WTC11 (cell line): Measurements from ENCODE around the gene EHBP1L1.

ENCODE experiments used
- NR1H2 ChIP-seq: sonication (generic); formaldehyde crosslinking; IDR thresholded peaks from 2 replicates; pipeline ENCODE4 v1.9.0; 2021; ENCODE audit warnings: mild to moderate bottlenecking, moderate library complexity, missing genetic modification reagents
- NR3C1 ChIP-seq: sonication (generic); formaldehyde crosslinking; conservative IDR thresholded peaks from 2 replicates; pipeline ENCODE4 v1.8.1; 2023; ENCODE audit warnings: low read depth, mild to moderate bottlenecking, missing genetic modification reagents
- ZNF121 ChIP-seq: sonication (generic); formaldehyde crosslinking; IDR thresholded peaks from 2 replicates; pipeline ENCODE4 v1.8.0; 2023; ENCODE audit warnings: missing genetic modification reagents
- ZNF423 ChIP-seq: fragments of 250-450 bp; sonication (Bioruptor Pico); IDR thresholded peaks from 2 replicates; pipeline ENCODE4 v2.1.2; 2022; ENCODE audit warnings: mild to moderate bottlenecking, moderate library complexity
- TF ChIP-seq, protein P1 (sequence below): fragments of 200-600 bp; IDR thresholded peaks from 2 replicates; pipeline ENCODE4 v1.8.0; 2022; ENCODE audit warnings: antibody characterized with exemption
- TF ChIP-seq, protein P2 (sequence below): sonication (generic); formaldehyde crosslinking; IDR thresholded peaks from 2 replicates; pipeline ENCODE4 v1.8.0; 2022; ENCODE audit warnings: mild to moderate bottlenecking, missing genetic modification reagents

DNA sequence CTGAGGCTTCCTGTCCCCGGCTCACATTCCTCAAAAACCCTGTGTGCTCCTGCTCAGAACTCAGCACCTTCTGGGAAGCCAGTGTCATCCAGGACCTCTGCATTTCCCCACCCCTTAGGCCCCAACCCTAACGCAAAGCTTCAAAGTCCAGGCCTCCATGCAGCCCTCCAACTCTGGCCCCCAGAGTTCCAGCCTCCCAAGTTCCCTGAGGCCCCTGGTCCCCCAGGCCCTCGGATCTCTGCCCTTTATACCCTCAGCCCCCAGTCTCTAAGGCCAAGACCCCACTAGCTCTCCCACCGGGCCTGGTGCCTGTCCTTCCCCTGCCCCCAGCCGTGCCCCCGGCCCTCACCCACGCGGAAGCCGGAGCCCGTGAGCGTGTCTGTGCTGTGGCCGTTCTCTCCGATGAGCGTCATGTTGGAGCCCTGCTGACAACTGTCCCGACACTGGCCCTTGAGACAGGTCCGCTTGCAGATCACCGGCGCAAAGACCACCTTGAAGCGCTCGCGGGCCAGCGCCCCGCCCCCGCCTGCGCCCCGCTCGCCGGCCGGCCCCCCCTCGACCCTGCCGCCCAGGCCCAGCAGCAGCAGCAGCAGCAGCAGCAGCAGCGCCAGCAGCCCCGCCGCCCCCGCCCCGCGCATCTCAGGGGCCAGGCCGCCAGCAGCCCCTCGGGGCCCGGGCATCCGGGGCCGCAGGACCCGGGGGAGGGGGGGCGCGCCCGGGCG, 18.4 kb upstream of the EHBP1L1 start:
- TF ChIP-seq, protein P1, sequence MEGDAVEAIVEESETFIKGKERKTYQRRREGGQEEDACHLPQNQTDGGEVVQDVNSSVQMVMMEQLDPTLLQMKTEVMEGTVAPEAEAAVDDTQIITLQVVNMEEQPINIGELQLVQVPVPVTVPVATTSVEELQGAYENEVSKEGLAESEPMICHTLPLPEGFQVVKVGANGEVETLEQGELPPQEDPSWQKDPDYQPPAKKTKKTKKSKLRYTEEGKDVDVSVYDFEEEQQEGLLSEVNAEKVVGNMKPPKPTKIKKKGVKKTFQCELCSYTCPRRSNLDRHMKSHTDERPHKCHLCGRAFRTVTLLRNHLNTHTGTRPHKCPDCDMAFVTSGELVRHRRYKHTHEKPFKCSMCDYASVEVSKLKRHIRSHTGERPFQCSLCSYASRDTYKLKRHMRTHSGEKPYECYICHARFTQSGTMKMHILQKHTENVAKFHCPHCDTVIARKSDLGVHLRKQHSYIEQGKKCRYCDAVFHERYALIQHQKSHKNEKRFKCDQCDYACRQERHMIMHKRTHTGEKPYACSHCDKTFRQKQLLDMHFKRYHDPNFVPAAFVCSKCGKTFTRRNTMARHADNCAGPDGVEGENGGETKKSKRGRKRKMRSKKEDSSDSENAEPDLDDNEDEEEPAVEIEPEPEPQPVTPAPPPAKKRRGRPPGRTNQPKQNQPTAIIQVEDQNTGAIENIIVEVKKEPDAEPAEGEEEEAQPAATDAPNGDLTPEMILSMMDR = no peak
- TF ChIP-seq NR1H2 (CRISPR knock-in tag) (no peak), ZNF423 (no peak), ZNF121 (CRISPR knock-in tag) (no peak), NR3C1 (no peak)
- TF ChIP-seq, protein P2, sequence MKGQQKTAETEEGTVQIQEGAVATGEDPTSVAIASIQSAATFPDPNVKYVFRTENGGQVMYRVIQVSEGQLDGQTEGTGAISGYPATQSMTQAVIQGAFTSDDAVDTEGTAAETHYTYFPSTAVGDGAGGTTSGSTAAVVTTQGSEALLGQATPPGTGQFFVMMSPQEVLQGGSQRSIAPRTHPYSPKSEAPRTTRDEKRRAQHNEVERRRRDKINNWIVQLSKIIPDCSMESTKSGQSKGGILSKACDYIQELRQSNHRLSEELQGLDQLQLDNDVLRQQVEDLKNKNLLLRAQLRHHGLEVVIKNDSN (CRISPR knock-in tag) = no peak
